Activated naive CD4-positive, alpha-beta T cell treated with anti-CD3 and anti-CD28 coated beads, Interleukin-2, amount 50 U/mL, for 72 hours (primary cell): ENCODE data around the gene FRAS1. TPM values are rescaled to one million over a fixed set of nuclear protein-coding genes. Genes with fewer than 3 reads are reported as not detected.
"Not testable (repeated sequence)": the region's sequence is repeated elsewhere in the genome, so short reads cannot be mapped to it uniquely, and the experiment has no call there.

Source experiments
- ATAC-seq, 2 donors: fragments of 150-1000 bp; cut with Tn5 transposase; 2 replicates each; pipeline ENCODE4 v1.10.0; 2021; ENCODE audit warnings: mild to moderate bottlenecking in 2 of 2, moderate library complexity in 2 of 2
- DNase-seq, 2 donors: peaks; one replicate each; pipeline ENCODE4 v3.0.0; 2021 to 2022; ENCODE audit warnings: low spot score in 2 of 2
- H3K27ac Mint-ChIP-seq, 2 donors: one replicate each; pipeline ENCODE4 v1.8.0; 2022; ENCODE audit warnings: mild to moderate bottlenecking in 2 of 2, mixed read lengths in 2 of 2
- H3K36me3 Mint-ChIP-seq, 2 donors: one replicate each; pipeline ENCODE4 v1.8.0; 2022; ENCODE audit warnings: mixed read lengths in 2 of 2
- H3K9me3 Mint-ChIP-seq, 2 donors: one replicate each; pipeline ENCODE4 v1.8.0; 2022; ENCODE audit warnings: mixed read lengths in 2 of 2
- total RNA-seq, 2 donors: library from RNA; stranded (reverse); gene quantifications; one replicate each; pipeline ENCODE4 v1.2.3, GENCODE V29; 2022

FRAS1 gene
- total RNA-seq, 2 donors from 2014 or later, result 0.06 TPM; not detected in 1

GRCh38 chr4:78247536-78248285 is 190.6 kb downstream of the FRAS1 start:
- Mint-ChIP-seq H3K27ac (no peak overlapping the region), H3K9me3 (peaks cover 3 to 4% of the 10 kb centered on the region in 2 donors), H3K36me3 (no peaks in the 10 kb centered on the region)
- no peak for ATAC-seq
- no peak for DNase-seq

GRCh38 chr4:78250500-78250899 is 193.4 kb downstream of the FRAS1 start:
- ATAC-seq (no peak), DNase-seq (no peak)
- Mint-ChIP-seq H3K27ac (no peak overlapping the region), H3K36me3 (no peaks in the 10 kb centered on the region), H3K9me3 (peaks cover 9 to 11% of the 10 kb centered on the region in 2 donors)

- DNase-seq, H3K27ac Mint-ChIP-seq, ATAC-seq, H3K36me3 Mint-ChIP-seq: not testable (repeated sequence)
- peaks cover 9 to 11% of the 10 kb centered on the region in 2 donors for H3K9me3 Mint-ChIP-seq
Observed at GRCh38 chr4:78252773-78253172, 195.7 kb downstream of the FRAS1 start.

- no peak overlapping the region for H3K27ac Mint-ChIP-seq
- DNase-seq, result no peak
- H3K36me3 Mint-ChIP-seq, result no peaks in the 10 kb centered on the region
- ATAC-seq, result no peak
- H3K9me3 Mint-ChIP-seq, result peaks cover 9 to 11% of the 10 kb centered on the region in 2 donors
Observed at GRCh38 chr4:78254893-78255292, 197.8 kb downstream of the FRAS1 start.

- no peaks in the 10 kb centered on the region for H3K36me3 Mint-ChIP-seq
- no peak for DNase-seq
- no peak for ATAC-seq
- H3K27ac Mint-ChIP-seq, result no peak overlapping the region
- H3K9me3 Mint-ChIP-seq, result peaks cover 0 to 9% of the 10 kb centered on the region in 2 donors
Observed at GRCh38 chr4:78265006-78265405, 207.9 kb downstream of the FRAS1 start.

- no peaks in the 10 kb centered on the region for H3K36me3 Mint-ChIP-seq
- H3K9me3 Mint-ChIP-seq, result peaks cover 0 to 4% of the 10 kb centered on the region in 2 donors
- ATAC-seq (no peak), DNase-seq (no peak)
- H3K27ac Mint-ChIP-seq, result no peak overlapping the region
Observed at GRCh38 chr4:78267790-78268189, 210.7 kb downstream of the FRAS1 start.

GRCh38 chr4:78268597-78268996 is 211.5 kb downstream of the FRAS1 start:
- DNase-seq, result no peak
- H3K27ac Mint-ChIP-seq, result no peak overlapping the region
- no peaks in the 10 kb centered on the region for H3K36me3 Mint-ChIP-seq
- ATAC-seq, result no peak
- H3K9me3 Mint-ChIP-seq, result peaks cover 0 to 4% of the 10 kb centered on the region in 2 donors

GRCh38 chr4:78275450-78275849 is 218.3 kb downstream of the FRAS1 start:
- not testable (repeated sequence) for ATAC-seq, H3K36me3 Mint-ChIP-seq, H3K27ac Mint-ChIP-seq, H3K9me3 Mint-ChIP-seq, DNase-seq

GRCh38 chr4:78286281-78286680 is 229.2 kb downstream of the FRAS1 start:
- ATAC-seq (no peak), DNase-seq (no peak)
- Mint-ChIP-seq H3K27ac (no peak overlapping the region), H3K36me3 (no peaks in the 10 kb centered on the region), H3K9me3 (no peaks in the 10 kb centered on the region)

- DNase-seq (no peak), ATAC-seq (no peak)
- Mint-ChIP-seq H3K36me3 (no peaks in the 10 kb centered on the region), H3K9me3 (no peaks in the 10 kb centered on the region), H3K27ac (peak overlapping the region in 1 of 2 donors; percentile 30)
Observed at GRCh38 chr4:78288327-78288726, 231.2 kb downstream of the FRAS1 start.

GRCh38 chr4:78291277-78291676 is 234.2 kb downstream of the FRAS1 start:
- Mint-ChIP-seq H3K9me3 (no peaks in the 10 kb centered on the region), H3K27ac (no peak overlapping the region), H3K36me3 (no peaks in the 10 kb centered on the region)
- no peak for ATAC-seq
- DNase-seq, result no peak

GRCh38 chr4:78292341-78292740 is 235.2 kb downstream of the FRAS1 start:
- H3K36me3 Mint-ChIP-seq, result no peaks in the 10 kb centered on the region
- DNase-seq (no peak), ATAC-seq (no peak)
- no peak overlapping the region for H3K27ac Mint-ChIP-seq
- H3K9me3 Mint-ChIP-seq, result no peaks in the 10 kb centered on the region

- Mint-ChIP-seq H3K36me3 (no peaks in the 10 kb centered on the region), H3K9me3 (no peaks in the 10 kb centered on the region), H3K27ac (no peak overlapping the region)
- no peak for DNase-seq
- no peak for ATAC-seq
Observed at GRCh38 chr4:78292856-78293255, 235.7 kb downstream of the FRAS1 start.

- Mint-ChIP-seq H3K27ac (no peak overlapping the region), H3K9me3 (no peaks in the 10 kb centered on the region), H3K36me3 (no peaks in the 10 kb centered on the region)
- no peak for ATAC-seq
- no peak for DNase-seq
Observed at GRCh38 chr4:78293348-78293747, 236.2 kb downstream of the FRAS1 start.

- no peak overlapping the region for H3K27ac Mint-ChIP-seq
- no peaks in the 10 kb centered on the region for H3K36me3 Mint-ChIP-seq
- H3K9me3 Mint-ChIP-seq, result no peaks in the 10 kb centered on the region
- ATAC-seq, result no peak
- DNase-seq, result no peak
Observed at GRCh38 chr4:78293821-78294301, 236.7 kb downstream of the FRAS1 start.

- no peaks in the 10 kb centered on the region for H3K36me3 Mint-ChIP-seq
- ATAC-seq, result no peak
- H3K9me3 Mint-ChIP-seq, result no peaks in the 10 kb centered on the region
- DNase-seq, result no peak
- no peak overlapping the region for H3K27ac Mint-ChIP-seq
Observed at GRCh38 chr4:78296261-78296660, 239.1 kb downstream of the FRAS1 start.

GRCh38 chr4:78297116-78297800 is 240.1 kb downstream of the FRAS1 start:
- no peak for DNase-seq
- H3K36me3 Mint-ChIP-seq, result no peaks in the 10 kb centered on the region
- no peak overlapping the region for H3K27ac Mint-ChIP-seq
- no peak for ATAC-seq
- no peaks in the 10 kb centered on the region for H3K9me3 Mint-ChIP-seq

GRCh38 chr4:78298618-78299017 is 241.5 kb downstream of the FRAS1 start:
- H3K36me3 Mint-ChIP-seq, result no peaks in the 10 kb centered on the region
- DNase-seq, result no peak
- ATAC-seq, result no peak
- no peaks in the 10 kb centered on the region for H3K9me3 Mint-ChIP-seq
- no peak overlapping the region for H3K27ac Mint-ChIP-seq
